Raji (cell line): Measurements from ENCODE around the gene RECK.

Source experiments
- POLR2A ChIP-seq: IDR thresholded peaks from 2 replicates; pipeline ENCODE4 v1.6.1; 2011; ENCODE audit warnings: low read depth, low read length, control low read depth; ENCODE audit not compliant: insufficient read depth

RECK gene

DNA sequence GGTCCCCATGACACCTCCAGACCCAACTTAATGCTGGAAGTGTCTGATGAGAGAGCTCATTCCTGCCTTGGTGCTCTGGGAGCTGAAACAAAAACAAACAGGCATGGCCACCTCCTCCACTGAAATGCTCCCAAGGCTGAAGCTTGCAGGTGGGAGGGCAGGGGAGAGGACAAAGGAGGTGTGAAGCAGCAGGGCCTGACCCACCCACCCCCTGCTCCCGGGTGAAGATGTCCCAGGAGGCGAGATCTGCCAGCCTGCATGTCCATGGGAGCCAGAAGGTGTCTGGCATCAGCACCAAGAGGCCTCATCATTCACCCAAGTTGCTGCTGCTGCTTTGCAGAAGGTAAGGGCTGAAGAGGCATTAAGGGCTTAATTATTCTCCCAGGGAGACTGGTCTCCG lies 128.3 kb downstream of the RECK start:
- no peak for TF ChIP-seq POLR2A

DNA sequence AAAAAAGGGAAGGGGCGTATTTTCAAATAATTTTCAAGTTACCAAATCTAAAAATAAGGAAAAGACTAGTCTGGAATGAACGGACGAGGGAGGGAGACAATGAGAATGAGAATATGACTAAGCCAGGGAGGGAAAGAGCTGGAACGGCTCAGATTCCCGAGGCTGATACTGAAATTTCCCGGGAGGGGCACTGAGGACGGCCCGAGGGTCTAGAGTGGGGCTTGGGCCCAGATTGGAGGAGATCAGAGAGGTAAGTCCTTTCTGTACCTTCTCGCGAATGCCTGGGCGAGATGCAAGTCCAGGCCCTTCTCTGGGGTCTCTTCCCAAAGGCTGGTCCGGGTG lies 129.1 kb downstream of the RECK start:
- TF ChIP-seq POLR2A: no peak

- no peak for TF ChIP-seq POLR2A
Observed at GRCh38 chr9:36166168-36166927, 129.6 kb downstream of the RECK start.

- TF ChIP-seq POLR2A: no peak
Observed at GRCh38 chr9:36169166-36169565, 132.5 kb downstream of the RECK start, which contains the start of gene CCIN. TSS of gene CCIN (plus strand) at chr9:36169388. CDS start at chr9:36169503, 115 bp downstream.

DNA sequence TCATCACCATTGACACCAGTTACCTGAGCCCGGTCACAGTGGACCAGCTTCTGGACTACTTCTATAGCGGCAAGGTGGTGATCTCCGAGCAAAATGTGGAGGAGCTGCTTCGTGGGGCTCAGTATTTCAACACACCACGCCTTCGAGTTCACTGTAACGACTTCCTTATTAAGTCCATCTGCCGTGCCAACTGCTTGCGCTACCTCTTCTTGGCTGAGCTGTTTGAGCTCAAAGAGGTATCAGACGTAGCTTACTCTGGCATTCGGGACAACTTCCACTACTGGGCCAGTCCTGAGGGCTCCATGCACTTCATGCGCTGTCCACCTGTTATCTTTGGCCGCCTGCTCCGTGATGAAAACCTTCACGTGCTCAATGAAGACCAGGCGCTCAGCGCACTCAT lies 133.0 kb downstream of the RECK start:
- TF ChIP-seq POLR2A: no peak

DNA sequence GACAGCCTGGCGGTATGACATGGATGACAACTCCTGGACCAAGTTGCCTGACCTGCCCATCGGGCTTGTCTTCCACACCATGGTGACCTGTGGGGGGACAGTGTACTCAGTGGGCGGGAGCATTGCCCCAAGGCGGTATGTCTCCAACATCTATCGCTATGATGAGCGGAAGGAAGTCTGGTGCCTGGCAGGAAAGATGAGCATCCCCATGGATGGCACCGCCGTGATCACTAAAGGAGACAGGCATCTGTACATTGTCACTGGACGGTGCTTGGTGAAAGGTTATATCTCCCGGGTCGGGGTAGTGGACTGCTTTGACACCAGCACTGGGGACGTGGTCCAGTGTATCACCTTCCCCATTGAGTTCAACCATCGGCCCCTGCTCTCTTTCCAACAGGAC lies 133.8 kb downstream of the RECK start:
- no peak for TF ChIP-seq POLR2A

DNA sequence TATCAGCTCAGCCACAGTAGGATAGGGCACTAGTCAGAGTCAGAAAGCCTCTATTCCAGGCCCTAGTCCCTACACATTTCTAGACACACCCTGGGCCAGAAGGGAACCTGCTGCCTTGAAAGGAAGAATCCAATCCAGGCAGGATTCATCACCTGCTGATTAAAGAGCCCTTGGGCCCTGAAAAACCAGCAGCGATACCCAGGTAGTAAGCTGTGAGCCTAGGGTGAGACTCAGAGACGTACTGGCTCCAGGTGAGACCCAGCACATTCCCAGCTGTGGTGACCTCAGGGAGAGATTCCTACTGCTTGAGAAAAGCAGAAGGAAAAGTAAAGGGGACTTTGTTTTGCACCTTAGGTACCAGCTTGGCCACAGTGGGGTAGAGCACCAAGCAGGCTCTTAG lies 137.1 kb downstream of the RECK start:
- TF ChIP-seq POLR2A: no peak
